HL-60 (cell line): ENCODE data around the gene PGC.

ENCODE experiments used
- CTCF ChIP-seq: IDR thresholded peaks from one replicate; pipeline ENCODE4 v1.5.1; 2011; ENCODE audit warnings: low read length, control low read depth, inconsistent platforms; ENCODE audit not compliant: insufficient read depth
- POLR2AphosphoS5 ChIP-seq: IDR thresholded peaks from 2 replicates; pipeline ENCODE4 v1.6.1; 2012; ENCODE audit warnings: low read depth
- REST ChIP-seq: IDR thresholded peaks from 2 replicates; pipeline ENCODE4 v1.6.1; 2012; ENCODE audit warnings: low read depth; ENCODE audit not compliant: insufficient replicate concordance

GRCh38 chr6:41786451-41787218 lies 39.4 kb upstream of the PGC start:
- TF ChIP-seq CTCF (peak; percentile 26), POLR2AphosphoS5 (no peak), REST (no peak)
